GM19372 (cell line): ENCODE results near the gene MICB.
"Not testable (repeated sequence)": the region's sequence is repeated elsewhere in the genome, so short reads cannot be mapped to it uniquely, and the experiment has no call there.

Experiments used
- ATAC-seq: cut with Tn5 transposase; IDR thresholded peaks from one replicate; pipeline ENCODE4 v1.9.1; 2021; ENCODE audit warnings: mild to moderate bottlenecking, low read depth, moderate library complexity; ENCODE audit not compliant: unreplicated experiment

The MICB gene

DNA sequence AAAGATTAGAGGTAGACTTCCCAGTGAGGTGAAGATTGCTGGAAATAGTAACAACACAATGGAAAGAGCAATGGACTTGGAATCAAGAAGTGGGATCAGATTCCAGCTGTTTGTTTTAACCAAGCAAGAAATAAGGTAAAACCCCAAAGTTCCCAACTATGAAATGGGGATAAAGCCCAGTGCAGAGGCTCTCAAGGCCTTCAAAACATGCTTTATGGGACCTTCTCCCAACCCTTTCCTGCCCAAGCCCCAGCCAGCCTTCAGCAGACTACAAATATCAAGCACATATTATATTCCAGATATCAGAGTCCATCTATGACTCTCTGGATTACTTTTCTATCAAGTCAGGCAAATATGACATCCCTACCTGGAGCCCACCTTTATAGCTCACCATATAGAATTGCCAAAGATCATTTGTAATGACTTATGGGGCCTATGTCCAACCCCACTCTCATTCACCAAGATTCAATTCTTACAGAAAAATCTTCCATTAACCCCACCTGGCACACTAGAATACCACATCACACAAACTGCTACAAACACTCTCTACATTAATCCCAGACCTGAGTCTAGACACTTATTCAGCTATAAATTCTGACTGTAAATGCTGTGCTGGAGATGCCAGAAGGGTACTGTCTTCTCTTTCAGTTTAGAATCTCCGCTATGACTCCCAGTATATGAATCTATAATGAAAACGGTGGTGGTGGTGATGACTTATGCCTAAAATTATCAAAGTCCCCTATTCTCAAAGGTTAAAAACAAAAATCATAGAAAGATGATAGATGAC is 37.8 kb downstream of the MICB start:
- ATAC-seq: no peak

DNA sequence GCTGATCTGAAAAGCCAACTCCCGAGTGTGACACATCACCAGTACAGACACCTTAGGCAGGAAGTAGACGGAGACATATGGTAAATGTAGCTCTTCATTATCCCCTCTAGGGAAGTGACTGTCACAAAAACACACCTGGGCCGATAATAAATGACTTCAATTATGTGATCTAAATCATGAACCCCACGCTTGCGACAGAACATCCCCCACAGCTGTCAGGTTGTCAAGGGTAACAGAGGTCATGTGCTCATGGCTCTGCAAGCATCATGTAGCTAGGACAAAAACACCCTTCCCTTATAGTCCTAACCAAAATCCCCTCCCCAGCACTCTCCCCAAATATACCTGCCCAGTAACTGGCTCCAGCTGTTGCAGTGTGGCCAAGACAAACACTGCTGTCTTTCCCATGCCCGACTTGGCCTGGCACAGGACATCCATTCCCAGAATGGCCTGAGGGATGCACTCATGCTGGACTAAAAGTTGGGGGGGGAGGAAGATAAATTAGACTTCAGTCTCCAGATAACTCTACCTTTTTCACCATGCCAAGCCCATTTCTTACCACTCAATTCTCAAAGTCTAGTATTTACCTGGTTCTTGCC is 41.0 kb downstream of the MICB start:
- ATAC-seq: no peak

GRCh38 chr6:31540640-31541039 is 42.7 kb downstream of the MICB start:
- ATAC-seq: no peak

DNA sequence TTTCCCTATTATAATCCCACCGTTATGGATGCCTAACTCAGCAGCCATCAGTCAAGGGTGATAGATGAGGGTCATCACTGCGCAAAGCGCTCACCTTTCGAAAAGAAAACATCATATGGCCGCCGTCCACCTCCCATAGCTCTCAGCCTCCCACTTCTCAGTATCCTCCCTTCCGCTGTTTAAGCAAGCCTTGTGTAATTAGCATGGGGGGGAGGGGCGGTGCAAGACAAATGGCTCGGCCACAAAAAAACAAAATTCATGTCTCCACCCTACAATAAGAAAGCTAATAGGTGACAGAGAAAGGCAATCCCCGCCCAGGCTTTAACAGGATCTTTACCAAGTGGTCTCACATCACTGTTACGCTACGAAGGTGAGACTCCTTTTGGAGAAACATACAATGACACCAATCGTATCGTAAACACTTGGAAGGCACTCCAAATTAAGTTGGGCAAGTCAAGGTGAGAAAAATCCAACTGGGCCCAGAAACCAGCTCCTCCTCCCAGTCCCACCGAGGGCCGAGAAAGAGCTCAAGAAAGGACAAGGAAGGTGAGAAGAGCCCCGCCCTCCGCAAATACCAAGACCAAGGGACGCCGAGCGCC is 43.2 kb downstream of the MICB start:
- ATAC-seq: no peak

DNA sequence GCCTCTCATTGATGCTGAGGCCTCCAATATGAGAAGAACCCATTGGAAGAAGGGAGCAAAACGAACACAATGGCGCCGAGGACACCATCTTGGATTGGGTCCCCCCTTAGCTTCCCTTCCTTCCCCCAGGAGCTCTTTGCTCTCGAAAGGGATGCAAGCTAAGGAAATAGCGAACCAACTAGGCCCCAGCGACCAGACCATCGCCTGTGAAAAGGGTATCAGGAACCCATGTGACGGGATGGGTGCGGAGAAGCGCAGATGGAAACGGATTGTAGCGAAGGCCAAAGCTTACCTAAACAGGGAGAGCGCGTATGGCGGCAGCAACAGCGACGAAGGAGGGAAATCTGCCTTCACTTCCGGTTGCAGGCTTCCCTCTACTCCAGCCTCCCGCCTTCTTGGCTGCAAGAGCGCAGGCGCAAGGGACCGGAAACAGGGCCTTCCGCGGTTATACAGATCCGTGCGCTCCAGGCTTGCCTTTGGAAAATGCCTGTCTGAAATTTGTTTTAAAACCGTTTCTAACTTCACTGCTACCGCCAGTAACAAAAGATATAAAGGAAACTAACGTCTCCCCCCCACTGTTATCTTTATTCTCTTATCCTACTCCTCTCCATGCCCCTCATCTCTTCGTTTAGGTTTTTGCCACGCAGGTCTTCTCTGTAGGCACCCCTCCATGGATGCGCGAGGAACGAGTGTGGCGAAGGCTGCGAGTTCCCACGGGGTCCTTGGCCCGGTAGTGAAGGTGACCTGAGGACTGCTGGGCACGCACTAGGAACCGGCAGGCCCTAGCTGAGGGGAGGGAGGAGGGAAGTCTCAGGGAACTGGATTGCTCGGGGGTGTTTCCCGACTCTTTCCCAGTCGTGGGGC is 43.9 kb downstream of the MICB start, which contains the start of gene DDX39B:
Gene DDX39B (minus strand): TSS at position 346 of the 864 bp plus-strand sequence. CDS start 1,471 bp downstream, outside the sequence.
- ATAC-seq: peak; percentile 64

DNA sequence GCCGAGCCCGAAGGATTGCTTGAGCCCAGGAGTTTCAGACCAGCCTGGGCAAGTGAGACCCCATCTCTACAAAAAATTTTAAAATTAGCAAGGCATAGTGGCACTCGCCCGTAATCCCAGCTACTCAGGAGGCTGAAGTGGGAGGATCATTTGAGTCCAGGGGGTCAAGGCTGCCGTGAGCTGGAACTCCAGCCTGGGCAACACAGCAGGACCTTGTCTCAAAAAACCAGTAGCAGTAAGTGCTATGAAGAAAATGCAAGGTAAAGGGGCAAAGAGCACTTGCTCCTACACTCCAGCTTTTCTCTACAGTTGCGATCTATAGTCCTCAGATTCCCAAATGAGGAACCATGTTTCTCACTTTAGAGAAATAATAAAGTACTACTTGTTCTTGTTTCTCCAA is 45.7 kb downstream of the MICB start:
- ATAC-seq: no peak

DNA sequence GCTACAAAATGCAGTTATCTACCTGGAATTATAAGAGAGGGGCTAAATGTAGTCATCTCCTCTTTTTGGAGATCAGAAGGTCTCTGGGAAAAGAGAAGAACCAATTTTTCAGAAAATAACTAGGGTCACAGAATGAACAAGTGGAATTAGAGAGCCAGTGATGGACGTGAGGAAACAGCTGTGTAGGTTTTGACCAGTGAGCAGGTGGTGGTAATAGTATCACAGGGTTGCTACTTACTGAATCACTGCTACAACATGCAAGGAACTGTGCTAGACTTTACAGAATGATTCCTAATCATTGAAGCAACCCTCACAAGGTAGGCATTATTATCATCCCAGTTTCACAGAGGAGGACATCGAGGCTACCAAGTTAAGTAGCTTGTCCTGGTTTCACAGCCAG is 46.7 kb downstream of the MICB start:
- no peak for ATAC-seq

DNA sequence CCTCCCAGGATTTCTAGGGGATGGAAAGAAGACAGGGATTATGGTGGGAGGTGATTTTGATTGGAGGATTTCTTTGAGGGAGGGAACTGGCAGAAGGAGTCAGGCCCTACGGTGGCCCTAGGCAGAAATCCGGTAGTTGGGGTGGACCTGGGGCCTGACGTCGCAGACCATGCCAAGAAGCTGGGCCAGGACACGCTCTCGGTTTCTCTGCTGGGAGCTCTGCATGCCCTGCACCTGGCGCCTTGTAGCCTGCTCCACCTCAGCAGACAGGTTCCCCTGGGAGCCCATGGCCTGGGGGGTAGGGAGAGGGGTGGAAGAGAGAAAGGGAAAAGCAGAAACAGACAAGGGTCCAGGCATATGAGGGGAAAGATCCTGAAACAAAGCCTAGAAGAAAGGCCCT is 47.3 kb downstream of the MICB start:
- ATAC-seq: no peak

DNA sequence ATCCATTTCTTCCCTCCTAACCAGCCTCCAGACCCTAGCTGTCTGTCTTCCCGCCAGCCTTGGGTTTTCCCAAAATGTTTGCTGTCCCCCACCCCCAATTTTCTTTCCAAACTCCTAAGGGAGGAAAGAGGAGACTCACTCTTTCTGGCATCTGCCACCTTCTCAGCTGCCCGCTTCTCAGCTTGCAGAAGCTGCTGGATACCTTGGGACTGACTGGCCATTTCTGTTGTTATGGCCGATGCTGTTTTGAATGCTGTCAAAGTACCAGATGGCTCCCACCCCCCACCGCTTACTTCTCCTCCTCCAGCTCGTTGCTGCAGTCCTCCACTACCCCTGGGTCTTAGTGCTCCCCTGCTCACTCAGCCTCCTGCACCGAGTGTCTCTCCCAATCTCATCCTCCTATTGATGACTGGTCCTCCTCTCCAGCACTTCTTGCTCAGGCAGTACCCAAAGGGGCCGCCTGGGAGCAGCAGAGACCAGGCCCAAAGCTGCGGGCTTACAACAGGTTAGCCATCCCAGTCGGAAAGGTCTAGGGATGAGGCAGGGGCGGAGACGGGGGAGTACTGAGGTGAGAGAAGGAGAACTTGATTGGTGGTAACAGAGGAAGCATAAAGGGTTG is 48.5 kb downstream of the MICB start, which contains the start of gene ATP6V1G2:
Gene ATP6V1G2 (minus strand): TSS at position 270 of the 619 bp plus-strand sequence. CDS start 49 bp downstream, at position 221.
- ATAC-seq: peak; percentile 43

GRCh38 chr6:31546958-31547726 is 49.2 kb downstream of the MICB start, which contains the start of gene NFKBIL1:
Gene NFKBIL1, plus strand, starts transcription at chr6:31547608. Its CDS starts 87 bp downstream, at chr6:31547695.
- peak; percentile 67 for ATAC-seq

GRCh38 chr6:31547727-31548543 is 50.0 kb downstream of the MICB start:
- ATAC-seq: no peak

DNA sequence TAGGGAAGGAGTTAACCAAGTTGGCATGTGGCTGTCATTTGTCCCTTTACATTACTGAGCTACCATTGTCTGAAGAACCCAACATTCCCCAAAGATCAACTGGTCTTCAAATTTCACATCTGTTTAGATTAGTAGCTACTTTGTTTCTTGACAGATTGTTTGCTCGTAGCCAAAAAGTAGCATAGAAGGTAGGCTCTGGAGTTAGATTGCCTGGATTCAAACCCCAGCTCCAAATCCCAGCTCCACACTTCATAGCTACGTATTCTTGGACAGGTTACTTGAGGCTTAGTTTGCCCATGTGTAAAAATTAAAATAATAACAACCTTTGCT is 50.6 kb downstream of the MICB start:
- no peak for ATAC-seq

DNA sequence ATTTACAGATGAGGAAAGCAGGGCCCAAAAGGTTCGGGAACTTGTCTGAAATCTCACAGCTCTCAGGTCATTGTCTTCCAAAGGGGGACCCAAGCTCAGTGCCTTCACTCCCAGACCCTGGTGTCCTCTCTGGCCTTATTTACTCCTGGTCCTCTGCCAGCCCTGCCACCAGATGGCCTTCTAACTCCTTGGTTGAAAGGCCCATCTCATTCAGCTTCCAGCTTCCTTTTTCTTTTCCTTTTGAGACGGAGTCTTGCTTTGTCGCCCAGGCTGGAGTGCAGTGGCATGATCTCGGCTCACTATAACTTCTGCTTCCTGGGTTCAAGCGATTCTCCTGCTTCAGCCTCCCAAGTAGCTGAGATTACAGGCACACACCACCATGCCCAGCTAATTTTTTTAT is 53.4 kb downstream of the MICB start:
- ATAC-seq: not testable (repeated sequence)

DNA sequence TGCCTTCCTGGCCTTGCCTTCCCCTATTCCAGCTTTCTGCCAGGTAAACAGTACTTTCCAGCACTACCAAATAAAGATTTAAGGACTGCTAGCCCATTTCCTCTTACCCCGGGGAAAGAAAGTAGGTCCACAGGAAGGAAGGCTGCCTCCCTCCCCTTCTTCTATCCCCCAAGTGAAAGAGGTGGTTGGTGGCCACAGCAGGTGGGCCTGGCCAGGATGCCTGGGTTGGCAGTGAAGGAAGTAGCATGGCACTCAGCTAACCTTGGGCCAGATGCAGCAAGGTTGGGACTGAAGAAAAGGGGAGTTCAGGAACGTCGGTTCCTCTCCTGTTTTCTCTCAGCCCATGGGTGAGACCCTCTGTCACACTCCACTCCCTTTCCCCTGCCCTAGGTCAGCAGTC is 58.4 kb downstream of the MICB start:
- ATAC-seq: no peak

DNA sequence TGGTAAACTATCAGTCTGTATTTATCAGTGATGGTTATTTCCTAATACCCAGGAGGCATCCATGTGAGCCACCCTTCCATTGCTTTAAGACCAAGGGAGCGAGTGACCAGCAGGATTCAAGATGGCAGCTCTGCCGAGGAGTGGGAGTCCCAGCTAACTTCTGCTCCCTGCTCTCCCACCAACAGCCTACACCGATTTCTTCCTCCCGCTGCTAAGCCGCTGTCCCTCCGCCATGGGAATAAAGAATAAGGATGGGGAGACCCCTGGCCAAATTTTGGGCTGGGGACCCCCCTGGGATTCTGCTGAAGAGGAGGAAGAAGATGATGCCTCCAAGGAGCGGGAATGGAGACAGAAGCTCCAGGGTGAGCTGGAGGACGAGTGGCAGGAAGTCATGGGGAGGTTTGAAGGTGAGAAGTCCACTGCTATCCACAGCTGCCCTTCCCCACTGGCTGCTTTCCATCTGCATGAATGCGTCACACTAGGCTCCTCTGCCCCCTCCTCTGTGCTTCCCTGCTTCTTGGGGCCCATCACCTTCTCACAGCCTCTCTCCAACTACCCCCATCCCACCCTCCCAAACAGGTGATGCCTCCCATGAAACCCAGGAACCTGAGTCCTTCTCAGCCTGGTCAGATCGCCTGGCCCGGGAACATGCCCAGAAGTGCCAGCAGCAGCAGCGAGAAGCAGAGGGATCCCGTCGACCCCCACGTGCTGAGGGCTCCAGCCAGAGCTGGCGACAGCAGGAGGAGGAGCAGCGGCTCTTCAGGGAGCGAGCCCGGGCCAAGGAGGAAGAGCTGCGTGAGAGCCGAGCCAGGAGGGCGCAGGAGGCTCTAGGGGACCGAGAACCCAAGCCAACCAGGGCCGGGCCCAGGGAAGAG is 59.7 kb downstream of the MICB start:
- ATAC-seq: no peak

DNA sequence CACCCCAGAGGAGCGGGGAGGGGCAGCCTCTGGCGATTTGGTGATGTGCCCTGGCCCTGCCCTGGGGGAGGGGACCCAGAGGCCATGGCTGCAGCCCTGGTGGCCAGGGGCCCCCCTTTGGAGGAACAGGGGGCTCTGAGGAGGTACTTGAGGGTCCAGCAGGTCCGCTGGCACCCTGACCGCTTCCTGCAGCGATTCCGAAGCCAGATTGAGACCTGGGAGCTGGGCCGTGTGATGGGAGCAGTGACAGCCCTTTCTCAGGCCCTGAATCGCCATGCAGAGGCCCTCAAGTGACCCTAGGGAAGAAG is 60.3 kb downstream of the MICB start:
- ATAC-seq: no peak

DNA sequence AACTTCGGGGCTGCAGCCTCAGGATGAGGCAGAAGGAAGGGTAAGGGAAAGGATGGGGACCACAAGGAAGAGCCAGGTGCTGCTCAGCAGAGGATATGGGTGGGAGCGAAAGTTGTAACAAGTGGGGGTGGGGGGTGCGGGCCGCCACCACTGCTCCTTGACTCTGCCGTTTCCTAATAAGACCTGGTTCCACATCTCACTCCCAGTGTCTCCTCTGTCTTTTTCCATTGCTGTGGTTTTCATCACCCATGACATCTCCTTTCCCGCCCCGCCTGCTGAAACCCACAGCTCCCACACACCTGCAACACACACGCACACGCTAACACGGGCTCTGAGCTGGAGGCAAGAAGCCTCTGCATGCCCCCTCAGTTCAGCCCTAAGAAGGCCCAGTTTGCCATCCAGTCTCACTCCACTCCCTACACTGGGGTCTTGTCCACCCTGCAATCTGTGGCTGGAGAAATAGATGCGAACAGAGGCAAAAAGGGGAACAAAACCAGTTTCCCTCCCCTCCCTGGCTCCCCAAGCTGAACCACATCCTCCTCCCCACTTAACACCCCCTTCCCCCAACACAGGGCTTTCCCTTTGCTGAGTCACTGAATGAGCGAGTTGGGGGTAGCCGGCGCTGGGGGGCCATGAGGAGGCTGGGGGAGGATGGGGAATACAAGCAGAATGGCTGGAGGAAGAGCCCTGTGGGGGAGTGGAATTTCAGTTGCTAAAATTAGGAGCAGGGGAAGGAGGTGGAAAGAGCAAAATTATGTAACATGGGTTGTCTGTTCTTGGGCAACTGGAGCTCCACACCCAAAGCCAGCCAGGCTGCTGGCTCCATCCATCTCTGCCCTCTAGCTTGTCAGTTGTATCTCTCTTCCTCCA is 60.9 kb downstream of the MICB start:
- no peak for ATAC-seq
